Right renal cortex interstitium (tissue), 3 donors: ENCODE results near the gene ACAD10. TPM values are rescaled to one million over a fixed set of nuclear protein-coding genes. Genes with fewer than 3 reads are reported as not detected.
"Not testable (repeated sequence)": the region's sequence is repeated elsewhere in the genome, so short reads cannot be mapped to it uniquely, and the experiment has no call there.

Source experiments
- DNase-seq, 3 donors: peaks; one replicate each; pipeline ENCODE4 v3.0.0-alpha.2; 2013; ENCODE audit warnings: low read depth in 3 of 3, low spot score in 2 of 3
- polyA plus RNA-seq, 3 donors: library from polyadenylated mRNA; unstranded; fragments of 120-200 nt; gene quantifications; one replicate each; pipeline ENCODE4 v1.2.1, GENCODE V29; 2013; ENCODE audit not compliant: insufficient read length in 3 of 3

Gene ACAD10
- polyA plus RNA-seq, 3 donors: 34.5 to 39.1 (median 37.1) TPM

DNA sequence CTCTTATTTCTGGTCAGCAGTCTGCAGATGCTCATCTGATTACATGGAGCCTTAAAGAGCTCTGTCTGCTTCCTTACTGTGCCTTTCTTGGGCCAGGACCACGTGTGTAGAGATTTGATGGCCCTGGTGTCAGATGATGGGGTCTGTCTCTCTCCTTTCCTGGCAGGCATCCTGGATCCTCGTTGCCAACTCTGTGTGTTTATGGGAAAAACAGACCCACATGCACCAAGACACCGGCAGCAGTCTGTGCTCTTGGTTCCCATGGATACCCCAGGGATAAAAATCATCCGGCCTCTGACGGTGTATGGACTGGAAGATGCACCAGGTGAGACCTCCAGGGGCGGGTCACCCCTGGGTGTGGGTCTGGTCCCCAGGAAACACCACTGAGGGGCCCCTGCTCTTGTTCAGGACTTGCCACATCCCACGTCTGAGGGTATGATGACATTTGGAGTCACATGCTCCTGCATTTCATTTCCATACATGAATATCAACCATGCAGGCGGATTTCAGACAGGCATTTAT, 62.4 kb downstream of the ACAD10 start:
- no peak for DNase-seq

DNA sequence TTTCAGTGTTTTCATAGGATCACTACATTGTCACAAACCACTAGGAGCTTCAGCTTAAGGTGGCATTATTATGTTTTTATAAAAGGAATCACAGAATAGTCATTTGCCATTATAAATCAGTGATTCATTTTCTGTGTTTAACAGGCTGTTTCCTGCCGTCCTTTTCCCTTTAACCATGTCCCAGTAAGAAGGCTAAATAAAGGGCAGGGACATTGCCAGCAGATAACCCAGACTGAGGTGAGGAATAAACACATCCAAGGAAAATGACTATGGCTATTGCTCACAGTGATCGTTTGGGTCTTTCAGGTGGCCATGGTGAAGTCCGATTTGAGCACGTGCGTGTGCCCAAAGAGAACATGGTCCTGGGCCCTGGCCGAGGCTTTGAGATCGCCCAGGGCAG, 63.0 kb downstream of the ACAD10 start:
- DNase-seq: no peak

DNA sequence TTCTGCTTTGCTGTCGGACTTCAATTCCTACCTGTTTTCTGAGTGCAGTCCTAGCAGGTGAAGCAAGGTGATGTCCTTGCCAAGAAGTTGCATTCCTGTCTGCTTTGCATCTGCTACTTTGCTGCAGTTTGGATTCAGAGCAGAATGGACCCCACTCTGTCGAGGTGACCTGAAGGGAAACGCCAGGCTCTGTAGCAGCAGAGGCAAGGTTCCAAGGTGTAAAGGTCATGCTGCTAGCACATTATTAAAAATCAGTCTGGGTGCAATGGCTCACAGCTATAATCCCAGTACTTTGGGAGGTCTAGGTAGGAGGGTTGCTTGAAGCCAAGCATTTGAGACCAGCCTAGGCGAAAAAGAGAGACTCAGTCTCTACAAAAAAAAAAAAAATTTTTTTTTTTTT, 63.5 kb downstream of the ACAD10 start:
- no peak for DNase-seq

DNA sequence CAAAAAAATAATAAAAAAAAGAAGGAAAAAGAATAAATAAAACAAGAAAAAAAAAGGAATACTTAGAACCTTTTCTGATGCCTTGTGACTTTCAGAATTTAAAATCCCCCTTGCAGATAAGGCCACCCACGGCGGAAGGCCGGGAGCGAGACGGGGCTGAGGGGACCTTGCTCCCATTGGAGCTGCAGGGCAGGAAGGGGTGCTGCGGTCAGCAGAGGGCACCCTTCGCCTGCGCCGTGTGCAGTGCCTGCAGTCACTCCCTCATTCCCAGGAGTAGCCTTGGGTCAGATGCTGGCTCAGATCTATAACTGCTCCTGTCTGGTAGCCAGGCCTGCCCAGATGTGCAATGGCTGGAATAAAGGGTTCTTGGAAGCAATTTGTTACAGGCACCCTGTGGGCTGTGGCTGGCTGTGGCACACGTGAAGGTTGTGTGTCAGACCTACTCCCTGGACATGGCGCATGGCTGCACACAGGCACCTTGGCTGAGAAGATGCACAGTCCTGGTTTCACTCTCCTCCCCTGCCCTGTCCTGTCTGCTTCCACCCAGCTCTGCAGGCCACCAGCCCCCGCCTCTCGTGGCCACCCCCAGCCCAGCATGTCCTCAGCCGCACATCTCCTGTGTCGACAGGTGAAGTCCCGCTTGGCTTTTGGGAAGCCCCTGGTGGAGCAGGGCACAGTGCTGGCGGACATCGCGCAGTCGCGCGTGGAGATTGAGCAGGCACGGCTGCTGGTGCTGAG, 67.5 kb downstream of the ACAD10 start:
- no peak for DNase-seq

DNA sequence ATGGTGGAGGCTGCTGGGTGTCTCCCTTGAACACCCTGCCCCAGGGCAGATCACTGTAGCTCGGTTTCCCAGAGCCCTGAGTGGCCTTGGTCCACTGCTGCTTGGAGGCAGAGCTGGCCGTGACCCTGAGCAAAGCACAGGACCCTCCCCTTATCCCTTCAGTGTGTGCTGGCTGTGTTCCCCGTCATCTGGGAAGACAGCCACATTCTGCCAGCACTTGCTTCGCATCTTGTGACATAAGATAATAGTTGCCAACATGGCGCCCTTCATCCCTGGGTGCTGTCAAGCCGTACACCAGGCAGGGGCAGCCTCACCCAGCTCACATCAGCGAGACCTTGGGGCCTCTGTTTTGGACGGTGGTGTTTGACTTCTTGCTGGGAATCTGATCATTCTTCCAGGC, 68.8 kb downstream of the ACAD10 start:
- DNase-seq: no peak

DNA sequence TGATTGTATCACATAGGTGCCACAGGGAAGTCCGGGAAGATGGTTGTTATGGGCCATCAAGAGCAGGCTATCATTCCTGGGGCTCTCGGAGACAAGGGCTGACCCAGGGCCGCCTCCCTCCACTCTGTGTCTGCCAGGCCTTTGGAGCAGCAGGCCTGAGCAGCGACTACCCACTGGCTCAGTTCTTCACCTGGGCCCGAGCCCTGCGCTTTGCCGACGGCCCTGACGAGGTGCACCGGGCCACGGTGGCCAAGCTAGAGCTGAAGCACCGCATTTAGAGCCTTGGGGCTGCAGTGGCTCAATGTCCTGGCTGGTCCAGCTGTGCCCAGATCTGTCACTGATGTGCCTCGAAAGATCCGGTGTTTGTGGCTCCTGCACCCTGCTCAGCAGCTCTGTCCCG, 70.3 kb downstream of the ACAD10 start:
- no peak for DNase-seq

DNA sequence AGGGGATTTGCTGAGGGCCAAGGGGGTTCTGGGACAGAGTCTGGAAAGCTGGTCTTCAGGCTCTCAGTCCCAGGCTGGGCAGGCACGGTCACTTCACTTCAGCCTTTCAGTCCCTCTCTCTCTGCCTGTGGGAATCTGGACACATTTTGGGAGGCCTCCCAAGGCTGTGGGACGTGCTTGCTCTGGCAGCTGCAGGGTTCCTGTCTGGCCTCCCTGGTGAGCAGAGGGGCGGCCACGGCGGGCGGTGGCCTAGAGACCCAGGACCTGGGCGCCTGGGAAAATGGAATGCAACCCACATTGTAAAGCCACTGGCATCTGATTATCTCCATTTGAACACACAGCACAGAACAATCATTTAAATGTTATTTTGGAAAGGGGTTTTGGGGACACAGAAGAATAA, 70.8 kb downstream of the ACAD10 start:
- DNase-seq: no peak

DNA sequence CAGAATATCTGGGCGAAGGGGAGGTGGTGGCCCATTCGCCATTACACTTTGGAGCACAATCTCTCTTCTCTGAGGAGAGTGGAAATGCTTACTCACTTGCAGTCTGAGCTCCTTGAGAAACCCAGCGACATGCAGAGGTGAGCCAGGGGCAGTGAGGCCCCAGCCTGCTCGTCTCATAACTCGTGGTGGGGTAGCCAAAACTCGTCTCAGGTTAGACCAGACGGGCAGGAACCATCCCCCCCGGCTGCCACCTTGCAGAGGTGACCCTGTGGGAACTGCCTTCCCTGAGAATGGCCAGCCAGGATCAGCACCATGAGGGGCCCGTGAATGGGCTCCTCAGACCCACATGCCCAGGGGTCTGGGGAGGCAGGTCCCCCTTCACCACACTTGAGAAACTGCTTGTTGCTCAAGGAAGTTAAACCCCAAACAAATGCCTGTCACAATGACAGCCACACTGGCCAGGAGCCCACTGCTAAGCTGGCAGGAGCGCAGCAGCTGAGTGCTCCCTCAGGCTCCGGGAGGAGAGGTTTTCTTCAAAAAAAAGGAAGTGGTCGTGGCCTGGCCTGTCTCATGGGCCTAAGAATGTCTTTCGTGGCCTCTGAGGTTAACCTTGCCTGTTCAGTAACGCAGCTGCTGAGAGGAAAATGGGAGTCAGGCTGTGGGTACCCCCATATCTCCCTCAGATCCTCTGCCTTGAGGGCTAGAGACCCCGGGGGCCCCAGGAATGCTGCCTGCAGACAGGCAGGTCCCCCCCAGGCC, 71.7 kb downstream of the ACAD10 start:
- DNase-seq: no peak

DNA sequence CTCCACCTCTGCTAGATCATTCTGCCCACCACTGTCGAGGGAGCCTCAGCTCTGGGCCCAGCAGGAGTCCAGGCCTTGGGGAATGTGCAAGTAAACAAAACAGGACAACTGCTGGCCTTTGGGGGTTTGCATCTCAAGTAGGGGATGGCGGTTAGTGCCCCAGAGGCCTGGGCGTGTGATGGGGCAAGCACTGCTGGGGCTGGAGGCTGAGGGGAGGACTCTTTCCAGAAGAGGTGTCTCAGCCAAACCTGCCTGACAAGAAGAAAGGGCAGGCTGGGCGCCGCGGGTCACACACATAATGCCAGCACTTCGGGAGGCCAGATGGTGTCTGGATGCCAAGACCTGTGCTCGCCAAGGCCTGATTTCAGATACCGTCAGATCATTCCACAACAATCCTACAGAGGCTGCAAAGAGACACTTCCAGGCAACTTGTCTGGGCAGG, 72.3 kb downstream of the ACAD10 start:
- DNase-seq: no peak

DNA sequence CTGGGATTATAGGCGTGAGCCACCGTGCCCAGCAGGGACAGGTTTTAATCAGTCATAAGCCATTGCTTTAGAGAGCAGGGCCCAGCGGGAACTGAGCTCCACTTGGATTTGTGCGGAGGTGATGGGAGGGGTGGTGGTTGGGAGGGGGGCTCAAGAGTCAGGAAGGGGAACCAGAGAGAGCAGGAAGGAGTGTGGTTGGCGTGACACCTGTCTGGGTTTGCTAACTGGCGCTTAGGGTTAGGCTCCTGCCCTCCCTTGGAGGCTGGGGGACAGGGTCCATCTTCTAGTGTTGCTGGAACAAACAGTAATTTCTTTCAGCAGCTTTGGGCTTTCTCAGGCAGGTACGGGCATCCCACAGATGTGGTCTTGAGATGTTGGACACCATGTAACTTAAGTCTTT, 73.4 kb downstream of the ACAD10 start:
- DNase-seq: no peak

DNA sequence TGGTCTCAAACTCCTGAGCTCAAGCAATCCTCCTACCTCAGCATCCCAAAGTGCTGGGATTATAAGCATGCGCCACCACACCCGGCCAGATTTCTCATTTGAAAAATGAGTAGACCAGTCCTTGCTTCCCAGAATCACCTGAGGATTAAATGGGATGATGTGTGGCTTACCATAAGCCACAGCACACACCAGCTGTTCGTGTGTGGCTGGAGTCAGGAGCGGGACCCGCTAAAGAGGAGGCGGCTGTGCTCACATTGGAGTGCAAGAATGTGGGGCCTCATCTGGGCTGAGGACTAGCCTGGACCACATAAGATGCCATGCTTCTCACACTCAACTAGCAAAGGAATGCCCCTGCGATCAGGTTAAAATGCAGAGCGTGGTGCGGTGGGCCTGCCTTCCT, 74.1 kb downstream of the ACAD10 start:
- no peak for DNase-seq

DNA sequence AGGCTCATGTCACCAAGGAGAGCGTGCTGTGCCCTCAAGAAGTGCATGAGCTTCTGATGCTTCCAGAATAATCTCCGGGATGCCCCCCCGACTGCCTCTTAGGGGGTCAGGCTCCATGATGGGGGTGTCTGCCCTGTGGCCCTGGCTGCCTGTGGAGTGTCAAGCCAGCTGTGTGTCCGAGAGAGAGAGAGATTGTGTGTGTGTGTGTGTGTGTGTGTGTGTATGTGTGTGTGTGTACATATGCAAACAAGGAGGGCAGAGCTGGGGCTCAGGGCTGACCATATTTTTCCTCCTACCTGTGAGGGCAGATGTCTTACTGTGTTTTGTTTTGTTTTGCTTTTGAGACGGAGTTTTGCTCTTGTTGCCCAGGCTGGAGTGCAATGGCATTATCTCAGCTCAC, 75.2 kb downstream of the ACAD10 start:
- DNase-seq: no peak

DNA sequence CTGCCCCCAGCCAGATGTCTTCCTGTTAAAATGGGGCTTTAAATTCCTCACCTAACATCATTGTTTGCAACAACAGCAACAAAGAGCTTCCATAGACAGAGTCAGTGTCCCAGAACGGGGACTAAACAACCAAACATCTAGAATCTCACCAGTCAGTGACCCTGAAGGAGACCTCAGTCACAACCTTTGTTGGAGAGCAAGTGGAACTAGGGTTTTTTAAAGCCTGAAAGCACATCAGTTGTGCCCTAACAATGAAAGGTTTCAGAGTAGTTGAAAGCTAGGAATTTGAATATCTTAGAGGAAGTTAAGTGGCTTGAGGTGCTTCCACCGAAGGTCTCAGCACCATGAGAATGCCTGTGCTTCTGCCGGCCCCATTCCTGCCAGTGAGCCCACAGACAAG, 75.9 kb downstream of the ACAD10 start:
- no peak for DNase-seq

DNA sequence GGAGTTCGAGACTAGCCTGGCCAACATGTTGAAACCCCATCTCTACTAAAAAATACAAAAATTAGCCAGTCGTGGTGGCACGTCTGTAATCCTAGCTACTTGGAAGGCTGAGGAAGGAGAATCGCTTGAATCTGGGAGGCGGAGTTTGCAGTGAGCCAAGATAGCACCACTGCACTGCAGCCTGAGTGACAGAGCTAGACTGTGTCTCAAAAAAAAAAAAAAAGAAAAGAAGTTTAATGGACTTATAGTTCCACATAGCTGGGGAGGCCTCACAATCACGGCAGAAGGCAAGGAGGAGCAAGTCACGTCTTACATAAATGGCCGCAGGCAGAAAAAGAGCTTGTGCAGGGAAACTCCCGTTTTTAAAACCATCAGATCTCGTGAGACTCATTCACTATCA, 77.7 kb downstream of the ACAD10 start:
- DNase-seq: not testable (repeated sequence)

DNA sequence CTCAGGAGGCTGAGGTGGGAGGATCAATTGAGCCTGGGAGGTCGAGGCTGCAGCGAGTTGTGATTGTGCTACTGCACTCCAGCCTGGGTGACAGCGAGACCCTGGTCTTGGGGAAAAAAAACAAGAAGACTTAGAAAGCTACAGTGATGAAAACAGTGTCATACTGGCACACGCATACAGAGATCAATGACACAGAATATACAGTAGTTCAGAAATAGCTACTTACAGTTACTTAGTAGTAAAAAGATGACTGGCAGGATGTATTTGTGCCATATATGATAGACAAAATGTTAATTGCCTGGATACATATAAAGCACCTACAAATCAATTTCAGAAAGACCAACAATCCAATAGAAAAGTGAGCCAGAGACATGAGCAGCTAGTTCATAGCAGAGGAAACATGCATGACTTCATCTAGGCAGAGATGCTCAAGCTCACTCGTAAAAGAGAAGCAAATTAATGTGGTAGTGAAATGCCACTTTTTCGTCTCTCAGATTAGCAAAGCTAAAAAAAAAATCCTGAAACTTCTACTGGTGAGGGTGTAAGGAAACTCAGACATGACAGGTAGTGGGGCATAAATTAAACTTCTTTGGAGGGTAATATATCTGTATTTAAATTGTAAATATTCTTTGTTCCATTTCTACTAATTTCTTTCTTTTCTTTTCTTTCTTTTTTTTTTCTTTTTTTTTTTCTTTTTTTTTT, 78.4 kb downstream of the ACAD10 start:
- DNase-seq: no peak

DNA sequence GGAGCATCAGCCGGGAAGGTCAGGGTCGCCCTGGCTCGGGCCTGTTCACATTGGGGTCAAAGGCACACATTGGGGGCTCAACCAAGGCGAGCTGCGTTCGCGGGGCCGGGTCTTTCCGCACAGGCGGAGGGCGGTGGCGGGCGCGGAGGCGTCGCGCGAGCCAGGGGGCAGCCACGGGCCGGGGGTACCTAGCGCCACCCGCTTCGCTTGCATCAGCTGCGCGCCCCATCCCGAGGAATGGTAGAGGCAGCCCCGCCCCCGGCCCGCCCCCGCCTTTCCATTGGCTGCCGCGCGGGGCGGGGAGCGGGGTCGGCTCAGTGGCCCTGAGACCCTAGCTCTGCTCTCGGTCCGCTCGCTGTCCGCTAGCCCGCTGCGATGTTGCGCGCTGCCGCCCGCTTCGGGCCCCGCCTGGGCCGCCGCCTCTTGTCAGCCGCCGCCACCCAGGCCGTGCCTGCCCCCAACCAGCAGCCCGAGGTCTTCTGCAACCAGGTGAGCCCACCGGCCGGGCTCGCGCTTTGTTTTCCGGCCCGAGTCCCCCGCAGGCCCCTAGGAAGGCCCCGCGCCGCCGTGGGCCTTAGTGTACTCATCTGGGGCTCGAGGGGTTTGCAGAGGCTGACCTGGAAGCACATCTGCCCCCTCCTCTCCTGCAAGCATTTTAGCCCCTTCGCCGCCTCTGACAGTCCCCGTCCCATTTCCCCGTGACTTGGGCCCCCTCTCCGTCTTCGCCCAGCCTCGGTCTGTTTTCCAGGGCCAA, 80.9 kb downstream of the ACAD10 start, which contains the start of gene ALDH2:
ALDH2 (plus strand) TSS at position 326 of the 754 bp plus-strand sequence; CDS start at position 376, 50 bp downstream.
- no peak for DNase-seq

DNA sequence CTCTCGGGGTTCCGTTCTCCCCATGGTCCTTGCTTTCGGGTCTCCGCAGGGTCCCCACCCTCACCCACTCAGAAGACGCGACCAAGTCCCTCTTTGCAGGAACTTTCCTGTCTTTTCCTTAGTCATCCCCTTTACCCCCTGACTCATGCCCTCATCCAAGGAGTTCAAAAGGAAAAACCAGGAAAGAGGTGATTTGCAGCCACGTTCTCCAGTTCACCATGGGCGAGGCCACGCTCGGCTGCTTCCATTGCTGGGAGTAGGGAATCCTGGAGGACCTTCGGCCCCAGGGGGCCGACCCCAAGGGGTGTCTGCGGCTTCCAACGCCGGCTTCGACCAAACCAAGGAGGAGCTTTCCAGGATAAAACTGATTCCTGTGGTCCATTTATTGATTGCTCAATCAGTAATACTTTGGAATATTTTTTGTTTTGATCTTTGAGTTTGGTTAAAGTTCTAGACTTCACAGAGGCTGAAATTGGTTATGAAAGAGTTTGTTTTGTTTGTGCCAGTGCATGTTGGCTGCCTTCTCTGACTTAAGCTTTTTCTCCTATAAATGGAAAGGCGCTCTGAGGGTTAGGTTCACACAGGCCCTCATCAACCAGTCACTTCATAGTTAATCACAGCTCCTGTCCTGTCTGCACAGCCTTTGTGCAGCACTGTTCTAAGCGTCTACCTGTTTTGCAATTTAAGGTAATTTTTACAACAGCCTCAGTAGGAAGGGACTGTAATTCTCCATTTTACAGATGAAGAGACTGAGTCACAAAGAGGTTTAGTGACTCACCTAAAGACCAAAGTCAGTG, 81.7 kb downstream of the ACAD10 start:
- no peak for DNase-seq

DNA sequence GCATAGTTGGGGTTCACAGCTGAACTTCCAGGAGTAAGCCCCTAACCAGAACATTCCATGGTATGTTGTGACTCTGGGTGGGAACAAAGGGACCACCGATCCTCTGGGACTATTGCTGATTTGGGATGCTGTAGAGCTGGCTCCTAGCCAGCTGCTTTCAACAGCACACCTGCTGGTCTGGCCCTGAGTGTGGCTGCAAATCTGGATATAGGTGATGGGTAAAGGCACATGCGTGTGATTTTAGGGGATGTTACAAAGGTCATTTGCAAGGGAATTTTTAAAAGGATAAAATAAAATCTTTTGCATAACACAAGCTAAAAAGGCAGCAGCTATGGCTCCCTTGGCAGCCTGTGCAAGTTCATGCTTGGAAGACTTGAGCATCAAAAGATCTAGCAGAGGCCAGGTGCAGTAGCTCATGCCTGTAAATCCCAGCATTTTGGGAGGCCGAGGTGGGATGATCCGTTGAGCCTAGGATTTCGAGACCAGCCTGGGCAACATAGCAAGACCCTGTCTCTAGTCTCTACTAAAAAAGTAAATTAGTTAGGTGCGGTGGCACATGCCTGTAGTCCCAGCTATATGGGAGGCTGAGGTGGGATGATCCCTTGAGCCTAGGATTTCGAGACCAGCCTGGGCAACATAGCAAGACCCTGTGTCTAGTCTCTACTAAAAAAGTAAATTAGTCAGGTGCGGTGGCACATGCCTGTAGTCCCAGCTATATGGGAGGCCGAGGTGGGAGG, 82.5 kb downstream of the ACAD10 start:
- DNase-seq: no peak

DNA sequence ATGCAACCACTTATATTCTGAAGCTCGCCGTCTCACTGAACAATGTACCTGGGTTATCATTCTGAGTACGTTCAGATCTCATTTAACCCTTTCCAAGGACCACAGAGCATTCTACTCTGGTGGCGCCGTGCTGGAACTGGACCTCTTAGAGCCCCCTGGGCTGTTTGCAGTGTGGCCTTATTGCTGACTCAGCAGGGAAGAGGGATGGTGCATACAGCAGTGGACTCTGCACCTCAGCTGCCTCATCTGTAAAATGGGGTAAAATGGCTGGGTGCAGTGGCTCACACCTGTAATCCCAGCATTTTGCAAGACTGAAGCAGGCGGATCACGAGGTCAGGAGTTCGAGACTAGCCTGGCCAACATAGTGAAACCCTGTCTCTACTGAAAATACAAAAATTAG, 83.7 kb downstream of the ACAD10 start:
- no peak for DNase-seq
